ENCODE data around the gene PMS1. TPM values are rescaled to one million over a fixed set of nuclear protein-coding genes. Genes with fewer than 3 reads are reported as not detected.
"Not testable (repeated sequence)": the region's sequence is repeated elsewhere in the genome, so short reads cannot be mapped to it uniquely, and the experiment has no call there.

Gene PMS1
- 26.6 TPM for polyA plus RNA-seq (2012; ENCODE audit: missing spikeins)

GRCh38 chr2:189783927-189784867 is at the start of gene PMS1, which contains the start of gene ORMDL1:
TSS of gene PMS1 (plus strand) at chr2:189784450. CDS start at chr2:189791810, 7,360 bp downstream.
TSS of gene ORMDL1 (minus strand) at chr2:189784339. CDS start at chr2:189782595, 1,744 bp downstream.
- DNase-seq (ENCODE audit: insufficient read length) (peak; percentile 74), FAIRE-seq (peak; percentile 100)
- TF ChIP-seq POLR2A (IDR thresholded peaks at IDR 0.05; ENCODE audit: low read depth, low read length), result peak; percentile 98
- peak; percentile 93 for TF ChIP-seq POLR2AphosphoS5 (IDR thresholded peaks at IDR 0.05; ENCODE audit: low read depth, low read length)
- peak; percentile 67 for TF ChIP-seq TAF1 (IDR thresholded peaks at IDR 0.05; ENCODE audit: borderline replicate concordance, low read depth, low read length)

GRCh38 chr2:189751080-189751658 is 33.1 kb upstream of the PMS1 start:
- no peak for TF ChIP-seq POLR2AphosphoS5 (IDR thresholded peaks at IDR 0.05; ENCODE audit: low read depth, low read length)
- no peak for TF ChIP-seq TAF1 (IDR thresholded peaks at IDR 0.05; ENCODE audit: borderline replicate concordance, low read depth, low read length)
- TF ChIP-seq POLR2A (IDR thresholded peaks at IDR 0.05; ENCODE audit: low read depth, low read length), result no peak
- DNase-seq (ENCODE audit: insufficient read length) (no peak), FAIRE-seq (peak; percentile 60)

GRCh38 chr2:189756311-189756952 is 27.8 kb upstream of the PMS1 start:
- FAIRE-seq, result no peak

GRCh38 chr2:189760154-189760553 is 24.1 kb upstream of the PMS1 start:
- FAIRE-seq; DNase-seq (ENCODE audit: insufficient read length): not testable (repeated sequence)

More at GRCh38 chr2:189756311-189756952, 27.8 kb upstream of the PMS1 start:
- no peak for DNase-seq (ENCODE audit: insufficient read length)
- TF ChIP-seq POLR2AphosphoS5 (IDR thresholded peaks at IDR 0.05; ENCODE audit: low read depth, low read length) (no peak), TAF1 (IDR thresholded peaks at IDR 0.05; ENCODE audit: borderline replicate concordance, low read depth, low read length) (no peak), POLR2A (IDR thresholded peaks at IDR 0.05; ENCODE audit: low read depth, low read length) (no peak)

- DNase-seq (ENCODE audit: insufficient read length) (no peak), FAIRE-seq (no peak)
- no peak for TF ChIP-seq TAF1 (IDR thresholded peaks at IDR 0.05; ENCODE audit: borderline replicate concordance, low read depth, low read length)
- TF ChIP-seq POLR2A (IDR thresholded peaks at IDR 0.05; ENCODE audit: low read depth, low read length), result no peak
- TF ChIP-seq POLR2AphosphoS5 (IDR thresholded peaks at IDR 0.05; ENCODE audit: low read depth, low read length), result no peak
Observed at GRCh38 chr2:189762229-189762550, 22.1 kb upstream of the PMS1 start.

- TF ChIP-seq POLR2AphosphoS5 (IDR thresholded peaks at IDR 0.05; ENCODE audit: low read depth, low read length), result peak; percentile 91
- TF ChIP-seq TAF1 (IDR thresholded peaks at IDR 0.05; ENCODE audit: borderline replicate concordance, low read depth, low read length), result peak; percentile 55; the same call in 1 of the 2 replicates
- TF ChIP-seq POLR2A (IDR thresholded peaks at IDR 0.05; ENCODE audit: low read depth, low read length), result peak; percentile 92; the same call in 1 of the 2 replicates
- FAIRE-seq (peak; percentile 97), DNase-seq (ENCODE audit: insufficient read length) (peak; percentile 32)
Observed at GRCh38 chr2:189762551-189763298, 21.5 kb upstream of the PMS1 start, which contains the start of gene OSGEPL1. TSS of gene OSGEPL1 (minus strand) at chr2:189762792. CDS start at chr2:189761640, 1,152 bp downstream.

DNA sequence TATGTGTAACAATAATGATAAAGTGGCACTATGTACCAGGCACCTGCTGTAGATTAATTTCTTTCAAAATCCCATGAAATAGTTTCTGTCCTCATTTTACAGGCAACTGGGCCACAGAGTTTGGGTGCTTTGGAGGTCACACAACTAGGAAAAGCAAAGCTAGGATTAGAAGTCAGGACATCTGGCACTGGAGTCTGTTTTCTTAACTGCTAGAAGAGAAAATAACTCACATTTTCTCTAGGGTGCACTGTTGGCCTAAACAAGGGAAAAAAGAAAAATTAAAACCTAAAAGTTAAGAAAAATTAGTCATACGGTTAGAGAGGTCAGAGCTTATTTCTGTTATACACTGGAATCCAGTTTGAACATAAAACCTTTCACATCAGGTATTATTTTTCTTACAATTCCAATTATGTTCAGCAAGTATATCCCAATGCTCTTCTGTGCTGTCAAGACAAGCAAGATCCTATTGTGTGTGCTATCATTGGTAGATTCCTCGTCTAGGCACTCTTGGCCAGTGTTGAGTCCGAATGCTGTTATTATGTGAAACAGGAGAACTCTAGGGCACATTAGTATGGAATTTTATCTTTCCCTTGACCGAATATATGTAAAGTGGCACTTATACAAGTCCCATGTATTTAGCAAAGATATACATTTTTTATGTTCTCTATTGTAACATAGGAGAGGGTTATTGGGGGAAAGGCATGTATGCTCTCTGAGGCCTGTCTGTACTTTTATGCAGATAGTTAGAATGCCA is 20.2 kb upstream of the PMS1 start:
- TF ChIP-seq POLR2A (IDR thresholded peaks at IDR 0.05; ENCODE audit: low read depth, low read length), result no peak
- TF ChIP-seq POLR2AphosphoS5 (IDR thresholded peaks at IDR 0.05; ENCODE audit: low read depth, low read length), result no peak
- no peak for TF ChIP-seq TAF1 (IDR thresholded peaks at IDR 0.05; ENCODE audit: borderline replicate concordance, low read depth, low read length)
- DNase-seq (ENCODE audit: insufficient read length), result no peak

DNA sequence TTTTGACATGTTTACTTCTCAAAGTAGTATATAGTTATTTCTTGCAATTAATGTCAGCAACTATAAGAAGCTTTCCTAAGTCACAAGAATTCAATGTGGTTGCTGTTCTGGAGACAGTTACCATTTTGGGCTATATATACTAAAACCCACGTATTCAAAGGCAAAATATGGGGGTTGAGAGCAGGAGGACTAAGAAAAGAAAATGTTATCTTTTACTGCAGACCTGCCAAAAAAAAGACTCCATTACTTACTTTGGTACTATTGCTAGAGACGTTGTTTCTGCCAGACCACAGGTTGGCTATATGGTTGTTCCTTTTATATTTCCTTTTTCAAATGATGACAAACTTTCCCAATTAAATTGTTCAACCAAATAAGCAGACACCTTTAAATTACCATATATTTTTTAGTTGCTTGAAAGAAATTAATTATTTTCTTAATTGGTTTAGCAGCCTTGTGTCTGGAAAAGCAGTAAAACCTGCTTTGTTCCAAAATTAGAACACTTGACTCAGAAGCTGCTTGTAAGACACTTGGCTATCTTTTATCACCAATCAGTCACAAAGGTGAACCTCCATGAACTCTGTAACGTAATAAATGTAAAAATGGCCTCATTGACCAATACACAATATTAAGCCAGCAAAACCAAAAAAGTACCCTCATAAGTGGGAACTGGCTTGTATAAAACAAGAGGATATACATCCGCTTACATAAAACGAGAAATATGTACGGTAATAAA is 13.5 kb upstream of the PMS1 start:
- TF ChIP-seq POLR2A (IDR thresholded peaks at IDR 0.05; ENCODE audit: low read depth, low read length), result no peak
- no peak for TF ChIP-seq TAF1 (IDR thresholded peaks at IDR 0.05; ENCODE audit: borderline replicate concordance, low read depth, low read length)
- no peak for TF ChIP-seq POLR2AphosphoS5 (IDR thresholded peaks at IDR 0.05; ENCODE audit: low read depth, low read length)
- no peak for FAIRE-seq
- DNase-seq (ENCODE audit: insufficient read length), result no peak

More for the DNA sequence above, 20.2 kb upstream of the PMS1 start:
- no peak for FAIRE-seq

DNA sequence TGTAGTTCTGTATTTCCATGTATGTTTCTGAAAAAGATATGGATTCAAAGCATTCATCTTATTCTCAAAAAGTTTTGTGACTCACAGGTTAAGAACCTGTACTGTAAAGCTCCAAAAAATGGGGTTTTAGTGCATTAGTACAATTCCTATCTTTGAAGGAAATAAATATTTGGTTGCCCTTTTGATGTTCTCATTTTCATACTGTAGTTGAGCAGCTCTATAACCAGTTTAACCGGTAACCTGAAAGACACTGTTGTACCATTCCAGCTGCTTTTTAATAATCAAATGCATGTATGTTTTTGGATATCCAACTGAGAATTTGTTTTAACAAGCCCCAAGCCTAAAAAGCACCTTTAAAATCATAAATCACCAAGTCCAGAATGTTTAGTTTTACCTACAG is 12.0 kb upstream of the PMS1 start:
- TF ChIP-seq TAF1 (IDR thresholded peaks at IDR 0.05; ENCODE audit: borderline replicate concordance, low read depth, low read length) (no peak), POLR2A (IDR thresholded peaks at IDR 0.05; ENCODE audit: low read depth, low read length) (no peak), POLR2AphosphoS5 (IDR thresholded peaks at IDR 0.05; ENCODE audit: low read depth, low read length) (no peak)
- DNase-seq (ENCODE audit: insufficient read length) (no peak), FAIRE-seq (no peak)
